ENCODE results near the gene HSD17B8. TPM values are rescaled to one million over a fixed set of nuclear protein-coding genes. Genes with fewer than 3 reads are reported as not detected.
A peak's percentile ranks its signal among the peaks of the same experiment; 100 is the strongest.

HSD17B8 gene
- total and polyA plus RNA-seq, 10 of the 15 experiments (the other 5 are each of a cell fraction or from before 2014, with no cell fraction given), result 3.1 to 54.3 (median 26.5) TPM

- no peak; the same call in 1 of the 2 replicates for TF ChIP-seq SMARCA5 (IDR thresholded peaks at IDR 0.05)
- TF ChIP-seq MAX (IDR thresholded peaks at IDR 0.05; ENCODE audit: low read depth, low read length), result peak; percentile 42
- no peak for TF ChIP-seq CHD4 (IDR thresholded peaks at IDR 0.05)
- no peak for TF ChIP-seq MTA3 (IDR thresholded peaks at IDR 0.05; ENCODE audit: borderline replicate concordance, low read length)
- no peak for TF ChIP-seq FOXM1 (IDR thresholded peaks at IDR 0.05; ENCODE audit: low read depth, low read length)
- TF ChIP-seq IKZF1 (conservative IDR thresholded peaks at IDR 0.05), result peak; percentile 66
- TF ChIP-seq NRF1 (conservative IDR thresholded peaks at IDR 0.05; ENCODE audit: low read depth, low read length), result peak; percentile 48
- no peak for TF ChIP-seq USF1 (IDR thresholded peaks at IDR 0.05; ENCODE audit: borderline replicate concordance, extremely low read length, insufficient read depth, low read depth, low read length)
- no peak for TF ChIP-seq STAT1 (conservative IDR thresholded peaks at IDR 0.05)
- TF ChIP-seq ZNF217 (IDR thresholded peaks at IDR 0.05), result no peak
- no peak for TF ChIP-seq BMI1 (IDR thresholded peaks at IDR 0.05; ENCODE audit: borderline replicate concordance)
- TF ChIP-seq SPI1 (IDR thresholded peaks at IDR 0.05; ENCODE audit: borderline replicate concordance, insufficient read depth, low read depth, low read length), result 0 out of 2 replicates have a peak, but pooled peaks have one; percentile 16
- peak; percentile 96 for TF ChIP-seq HDGF (IDR thresholded peaks at IDR 0.05)
- TF ChIP-seq POLR2A (IDR thresholded peaks at IDR 0.05; ENCODE audit: low read depth, low read length), result peak; percentile 94
- TF ChIP-seq SIN3A (IDR thresholded peaks at IDR 0.05; ENCODE audit: low read depth, low read length), result 0 out of 2 replicates have a peak, but pooled peaks have one; percentile 34
- no peak for TF ChIP-seq RAD51 (IDR thresholded peaks at IDR 0.05)
- peak; percentile 69; the same call in 1 of the 2 replicates for TF ChIP-seq BACH1 (IDR thresholded peaks at IDR 0.05; ENCODE audit: borderline replicate concordance)
- peak; percentile 44 for TF ChIP-seq ZNF687 (IDR thresholded peaks at IDR 0.05)
- no peak for TF ChIP-seq IRF4 (IDR thresholded peaks at IDR 0.05; ENCODE audit: low read depth, low read length)
- 0 out of 2 replicates have a peak, but pooled peaks have one; percentile 45 for TF ChIP-seq CHD1 (IDR thresholded peaks at IDR 0.05; ENCODE audit: low read depth, low read length)
- peak; percentile 22; the same call in 1 of the 2 replicates for TF ChIP-seq HCFC1 (IDR thresholded peaks at IDR 0.05; ENCODE audit: low read length)
- no peak for TF ChIP-seq TCF7 (IDR thresholded peaks at IDR 0.05; ENCODE audit: borderline replicate concordance)
- no peak for TF ChIP-seq FOXK2 (IDR thresholded peaks at IDR 0.05)
- TF ChIP-seq CTCF (IDR thresholded peaks at IDR 0.05 in 2 of 3, conservative IDR thresholded peaks at IDR 0.05 in 1 of 3; ENCODE audit: control insufficient read depth in 2 of 3, extremely low read depth in 1 of 3, insufficient read depth in 1 of 3, low read depth in 3 of 3, low read length in 3 of 3), result peak in 2 of 3 experiments; percentile 7 to 28; a peak in 2 of 6 replicates
- TF ChIP-seq JUND (IDR thresholded peaks at IDR 0.05; ENCODE audit: low read depth, low read length), result no peak
Observed at GRCh38 chr6:33248932-33249731, 44.7 kb downstream of the HSD17B8 start (continued).
